ENCODE measurements around the gene TMCO4.

The TMCO4 gene

DNA sequence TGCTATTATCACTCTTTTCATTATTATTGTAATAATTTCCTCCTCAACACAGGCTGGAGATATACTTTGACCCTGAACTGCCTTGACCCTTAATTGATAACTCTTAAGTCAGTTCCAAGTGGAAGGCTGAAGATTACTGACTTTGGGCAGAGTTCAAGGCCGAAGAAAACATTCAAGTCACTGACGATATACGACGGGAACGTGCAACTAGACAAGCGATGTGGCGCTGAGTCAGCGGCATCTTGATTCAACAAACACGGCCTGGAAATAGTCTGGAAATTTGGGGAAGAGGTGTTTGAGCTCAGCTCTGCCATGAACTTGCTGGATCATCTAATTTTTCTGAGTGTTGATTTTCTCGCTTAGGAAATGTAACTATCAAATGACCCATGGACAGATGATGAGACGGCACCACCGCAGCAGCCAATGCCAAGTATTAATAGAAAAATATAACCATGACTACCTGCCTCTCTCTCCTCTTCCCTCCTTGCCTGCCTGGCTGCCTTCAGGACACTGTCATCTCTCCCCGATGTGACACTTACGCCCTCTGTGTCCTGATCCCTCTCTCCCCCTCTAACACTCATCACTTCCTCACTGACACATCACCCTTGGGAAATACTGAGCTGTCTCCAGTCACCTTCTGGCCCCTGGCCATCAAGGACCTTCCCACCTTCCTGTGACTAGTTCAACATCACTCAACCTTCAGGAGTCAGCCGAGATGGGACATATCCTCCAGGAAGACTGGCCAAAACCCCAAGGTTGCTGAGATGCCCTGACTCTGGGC is 49.4 kb downstream of the TMCO4 start:
- DNase-seq (ENCODE audit: low read depth, low spot score) = no peak

- no peak for DNase-seq (ENCODE audit: low read depth, low spot score)
Observed at GRCh38 chr1:19749685-19750084, 50.0 kb downstream of the TMCO4 start.

DNA sequence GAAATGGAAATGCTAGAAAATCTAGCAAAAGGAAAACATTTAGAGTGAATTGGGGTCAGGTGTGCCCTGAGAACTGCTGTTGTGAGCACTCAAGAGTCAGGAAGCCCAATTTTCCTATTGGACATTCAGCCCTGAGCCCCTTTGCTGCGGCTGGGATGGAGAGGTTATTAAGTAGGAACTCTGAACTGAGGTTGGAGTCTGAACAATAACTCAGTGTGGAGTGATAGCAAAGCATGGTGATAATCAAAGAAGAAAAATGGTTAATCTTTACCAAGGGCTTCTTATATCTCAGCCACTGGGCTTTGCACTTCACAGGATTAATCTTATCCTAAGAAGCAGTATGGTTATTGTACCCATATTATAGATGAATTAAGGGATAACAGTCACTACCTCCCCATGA is 52.0 kb downstream of the TMCO4 start:
- no peak for DNase-seq (ENCODE audit: low read depth, low spot score)

DNA sequence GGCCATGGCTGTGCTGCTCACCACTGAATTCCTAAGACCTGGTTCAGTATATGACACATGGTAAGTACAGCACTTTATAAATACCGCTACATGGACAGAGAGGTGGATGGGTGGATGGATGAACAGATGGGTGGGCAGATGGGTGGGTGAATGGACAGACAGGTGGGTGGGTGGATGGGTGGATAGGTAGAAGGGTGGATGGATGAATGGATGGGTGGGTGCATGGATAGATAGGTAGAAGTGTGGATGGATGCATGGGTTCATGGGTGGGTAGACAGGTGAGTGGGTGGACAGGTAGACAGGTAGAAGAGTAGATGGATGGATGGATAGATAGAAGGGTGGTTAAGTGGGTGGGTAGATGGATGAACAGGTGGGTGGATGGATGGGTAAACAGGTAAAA is 54.8 kb downstream of the TMCO4 start:
- no peak for DNase-seq (ENCODE audit: low read depth, low spot score)

GRCh38 chr1:19744335-19744743 is 55.4 kb downstream of the TMCO4 start:
- no peak for DNase-seq (ENCODE audit: low read depth, low spot score)

DNA sequence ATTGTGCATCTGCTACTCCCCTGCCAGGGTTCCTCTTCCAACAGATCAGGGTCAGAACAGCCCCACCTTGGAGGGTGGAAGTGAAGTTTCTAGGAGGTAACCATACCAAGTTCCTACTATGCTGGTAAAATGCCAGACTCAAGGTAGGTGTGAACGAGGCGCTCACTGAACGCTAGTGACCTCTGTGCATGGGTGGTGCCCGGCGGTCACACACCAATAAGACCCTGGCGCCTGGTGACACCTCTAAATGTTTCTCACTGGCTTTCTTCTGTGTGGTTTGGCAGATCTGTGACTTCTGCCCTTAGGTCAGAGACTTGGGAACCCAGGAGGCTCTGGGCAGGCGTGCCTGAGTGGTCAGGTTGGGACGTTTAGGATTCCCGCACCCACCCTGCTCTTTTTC is 55.9 kb downstream of the TMCO4 start:
- DNase-seq (ENCODE audit: low read depth, low spot score) = no peak

DNA sequence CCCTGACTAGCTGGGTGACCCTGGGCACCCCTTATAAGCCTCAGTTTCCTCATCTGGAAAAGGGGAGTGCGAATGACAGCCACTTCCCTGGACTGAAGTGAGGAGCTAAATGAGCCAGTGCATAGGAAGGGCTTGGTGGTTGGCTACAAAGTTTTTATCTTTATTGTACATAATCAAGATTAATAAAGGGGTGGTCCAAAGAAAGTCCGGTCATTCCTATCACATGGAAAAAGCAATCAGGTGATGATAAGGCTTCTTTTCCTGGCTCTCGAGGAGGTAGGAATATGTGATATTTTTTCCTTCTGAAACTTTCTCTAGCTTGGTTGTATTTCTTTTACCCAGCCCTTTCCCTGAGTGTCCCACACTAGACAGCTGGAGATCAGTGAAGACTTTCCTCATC is 56.5 kb downstream of the TMCO4 start:
- DNase-seq (ENCODE audit: low read depth, low spot score) = no peak

- DNase-seq (ENCODE audit: low read depth, low spot score) = no peak
Observed at GRCh38 chr1:19739628-19740027, 60.1 kb downstream of the TMCO4 start.

DNA sequence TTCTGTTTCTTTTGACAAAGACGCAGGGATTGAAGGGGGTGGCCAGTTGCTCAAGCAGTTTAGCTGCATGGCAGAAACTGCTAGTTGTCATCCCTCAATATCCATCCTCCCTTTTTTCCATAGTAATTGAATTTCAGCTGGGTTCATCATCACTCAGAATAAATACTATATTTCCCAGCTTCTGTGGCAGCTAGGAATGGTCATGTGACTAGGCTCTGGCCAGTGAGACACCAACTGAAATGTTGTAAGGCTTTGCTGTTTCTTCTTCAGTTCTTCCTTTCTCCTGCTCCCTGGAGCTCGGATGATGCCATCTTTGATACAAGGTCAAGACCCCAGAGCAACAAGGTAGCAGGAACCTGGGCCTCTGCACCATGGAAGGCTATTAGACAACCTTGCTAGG is 61.0 kb downstream of the TMCO4 start:
- DNase-seq (ENCODE audit: low read depth, low spot score) = no peak

- no peak for DNase-seq (ENCODE audit: low read depth, low spot score)
Observed at GRCh38 chr1:19738076-19738475, 61.6 kb downstream of the TMCO4 start.

DNA sequence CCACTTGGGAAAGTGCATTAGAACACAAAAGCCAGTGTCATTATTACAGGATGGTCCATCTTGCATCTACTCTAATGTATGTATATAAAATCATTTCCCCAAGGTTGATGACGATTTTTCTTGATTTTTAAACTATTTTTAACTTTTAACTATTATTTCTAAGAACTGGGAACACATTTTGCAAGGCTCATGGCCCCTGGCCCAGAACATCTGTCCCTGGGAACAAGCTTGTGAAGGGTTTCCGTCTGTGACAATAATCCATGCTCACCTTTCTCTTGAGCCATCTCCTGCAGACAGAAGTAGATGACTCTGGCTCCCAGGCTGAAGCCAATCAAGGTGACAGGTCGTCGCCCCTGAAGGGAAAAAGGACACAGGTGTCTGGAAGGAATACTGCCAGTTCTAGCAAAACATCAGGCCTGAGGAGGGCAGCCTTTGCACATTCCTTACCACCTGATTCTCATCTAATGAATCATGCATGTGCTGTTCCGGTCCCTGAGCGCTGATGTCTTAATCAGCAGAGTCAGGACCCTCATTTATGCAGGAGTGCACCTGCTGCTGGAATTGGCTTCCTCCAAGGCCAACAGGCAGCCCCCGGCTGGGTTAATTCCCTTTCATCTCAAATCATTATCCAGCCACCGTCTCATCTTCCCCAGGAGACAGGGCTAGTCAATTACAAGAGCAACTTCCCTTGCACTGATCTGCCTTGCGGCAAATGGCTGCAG is 62.5 kb downstream of the TMCO4 start:
- no peak for DNase-seq (ENCODE audit: low read depth, low spot score)

DNA sequence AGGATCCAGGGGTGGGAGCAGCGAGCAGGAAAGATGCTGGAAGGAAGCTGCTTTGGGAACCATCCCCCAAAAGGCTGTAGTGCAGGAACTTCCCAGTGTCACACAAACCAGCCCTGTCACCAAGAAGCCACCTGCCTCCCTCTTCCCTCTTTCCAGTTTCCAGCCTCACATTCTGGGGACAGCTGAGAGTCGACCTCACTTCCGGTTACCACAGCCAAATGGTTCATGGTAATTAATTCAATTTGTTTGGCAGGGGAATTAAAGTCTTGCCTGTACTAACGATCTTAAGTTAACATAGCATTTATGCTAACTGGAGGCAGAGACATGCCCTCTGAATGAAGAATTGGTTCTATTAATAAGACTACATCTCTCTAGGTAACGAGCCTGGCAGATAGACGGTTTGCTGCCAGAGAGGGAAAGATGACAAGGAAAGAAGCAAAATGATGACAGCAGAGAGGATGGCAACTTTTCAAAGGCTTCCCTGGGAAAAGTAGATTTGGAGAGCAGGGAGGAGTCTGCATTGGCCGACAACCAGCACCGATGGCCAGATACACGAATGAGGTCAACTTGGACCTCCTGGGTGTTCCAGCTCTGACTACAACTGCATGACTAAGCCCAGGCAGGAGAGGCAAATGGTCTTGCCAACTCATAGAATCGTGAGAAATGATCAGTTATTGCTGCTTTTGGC is 64.1 kb downstream of the TMCO4 start:
- peak; percentile 73 for DNase-seq (ENCODE audit: low read depth, low spot score)

DNA sequence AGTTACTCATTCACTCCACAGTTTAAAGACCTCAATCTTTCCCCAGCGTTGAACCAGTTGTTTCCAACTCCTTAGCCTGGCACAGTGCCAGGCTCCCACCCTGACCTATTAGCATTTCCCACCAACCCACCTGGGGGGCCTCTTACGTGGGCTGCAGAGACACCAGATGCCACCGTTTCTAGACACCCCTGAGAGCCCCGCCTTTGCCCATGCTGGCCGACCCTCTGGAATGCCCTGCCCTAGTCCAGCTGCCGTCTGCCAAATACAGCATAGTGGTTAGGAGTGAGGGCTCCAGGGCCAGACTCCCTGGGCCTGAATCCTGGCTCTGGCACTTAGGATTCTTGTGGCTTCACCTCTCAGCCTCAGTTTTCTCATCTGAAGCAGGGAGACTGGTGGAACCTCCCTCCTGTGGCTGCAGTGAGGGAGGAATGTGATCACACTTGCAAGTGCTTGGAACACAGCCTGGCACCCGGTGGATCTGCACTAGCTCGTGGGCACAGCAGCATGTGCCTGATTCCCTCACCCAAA is 65.2 kb downstream of the TMCO4 start:
- no peak for DNase-seq (ENCODE audit: low read depth, low spot score)

DNA sequence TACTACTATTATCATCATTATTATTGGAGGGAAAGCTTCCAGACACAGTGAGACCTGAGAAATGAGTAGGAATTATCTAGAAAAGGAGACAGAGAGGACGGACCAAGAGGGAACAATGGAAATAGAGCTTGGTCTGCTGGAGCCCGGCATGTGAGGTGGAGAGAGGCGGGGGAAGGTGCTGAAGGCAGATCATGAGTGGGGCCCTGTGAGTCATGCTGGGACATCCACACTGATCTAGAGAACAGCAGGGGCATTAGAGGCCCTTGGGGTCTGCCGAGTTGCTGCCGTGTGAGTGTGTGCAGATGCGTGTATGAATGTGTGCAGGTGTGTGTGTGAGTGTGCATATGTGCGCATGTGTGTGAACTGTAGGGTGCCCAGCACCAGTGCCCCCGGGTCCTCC is 65.7 kb downstream of the TMCO4 start:
- no peak for DNase-seq (ENCODE audit: low read depth, low spot score)

DNA sequence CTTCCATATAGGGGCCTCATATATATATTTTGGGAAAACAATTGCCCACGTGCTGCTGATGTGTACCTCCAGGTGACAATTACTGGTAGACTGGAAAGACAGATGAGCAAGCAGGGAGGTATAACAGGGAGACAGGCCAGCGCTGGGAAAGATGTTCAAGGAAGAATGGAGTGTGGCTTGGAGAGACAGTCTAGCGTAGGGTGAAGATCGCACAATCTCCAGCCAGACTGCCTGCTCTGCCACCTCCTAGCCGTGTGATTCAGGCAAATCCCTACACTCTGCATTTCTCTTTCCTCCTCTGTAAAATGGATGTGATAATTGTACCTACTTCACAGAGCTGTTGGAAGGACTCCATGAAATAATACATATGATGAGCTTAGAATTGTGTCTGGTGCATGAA is 66.1 kb downstream of the TMCO4 start:
- no peak for DNase-seq (ENCODE audit: low read depth, low spot score)

GRCh38 chr1:19731311-19731821 is 68.3 kb downstream of the TMCO4 start:
- DNase-seq (ENCODE audit: low read depth, low spot score) = no peak

GRCh38 chr1:19730793-19731192 is 68.9 kb downstream of the TMCO4 start:
- no peak for DNase-seq (ENCODE audit: low read depth, low spot score)

DNA sequence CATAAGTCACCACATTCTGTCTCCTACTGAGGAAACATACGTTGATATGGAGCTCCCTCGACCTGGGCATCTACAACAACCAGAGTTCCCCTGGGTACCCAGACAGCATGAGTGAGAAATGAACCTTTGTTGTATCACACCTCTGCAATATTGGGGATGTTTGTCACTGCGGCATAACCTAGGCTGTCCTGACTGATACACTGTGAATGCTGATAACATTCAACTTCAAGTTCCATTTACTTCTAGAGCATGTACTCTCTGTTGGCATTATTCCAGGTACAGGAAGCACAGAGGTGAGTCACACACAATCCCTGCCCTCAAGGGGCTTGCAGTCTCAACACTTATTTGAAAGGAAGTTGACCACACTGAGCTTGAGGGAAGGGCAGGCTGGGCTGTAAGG is 69.5 kb downstream of the TMCO4 start:
- DNase-seq (ENCODE audit: low read depth, low spot score) = no peak

- no peak for DNase-seq (ENCODE audit: low read depth, low spot score)
Observed at GRCh38 chr1:19728413-19729145, 71.1 kb downstream of the TMCO4 start.

- DNase-seq (ENCODE audit: low read depth, low spot score) = no peak
Observed at GRCh38 chr1:19725606-19726005, 74.1 kb downstream of the TMCO4 start.

- DNase-seq (ENCODE audit: low read depth, low spot score) = no peak
Observed at GRCh38 chr1:19723874-19724273, 75.8 kb downstream of the TMCO4 start.

GRCh38 chr1:19720973-19721372 is 78.7 kb downstream of the TMCO4 start:
- DNase-seq (ENCODE audit: low read depth, low spot score) = no peak
